HL-60/S4 treated with retinoic acid at 250 ng/mL for 4 days and 3 days (cell line): ENCODE results near the gene LSS.
"Not testable (repeated sequence)": the region's sequence is repeated elsewhere in the genome, so short reads cannot be mapped to it uniquely, and the experiment has no call there.

Experiments
- in situ Hi-C: fragments of 300-500 bp; cut with MboI; formaldehyde crosslinking; loops from 2 replicates; pipeline ENCODE4 v1.7.0; 2022; ENCODE audit warnings: low sequenced_read_pairs

The LSS gene

GRCh38 chr21:46246345-46246744 is 17.8 kb upstream of the LSS start:
- in situ Hi-C loops = no loop called here

- in situ Hi-C loops = no loop called here
Observed at GRCh38 chr21:46245213-46245915, 16.8 kb upstream of the LSS start.

- in situ Hi-C loops = no loop called here
Observed at GRCh38 chr21:46244602-46245001, 16.0 kb upstream of the LSS start.

- in situ Hi-C loops = no loop called here
Observed at GRCh38 chr21:46243960-46244361, 15.4 kb upstream of the LSS start.

GRCh38 chr21:46243325-46243724 is 14.8 kb upstream of the LSS start:
- in situ Hi-C loops = no loop called here

- in situ Hi-C loops = not testable (repeated sequence)
Observed at GRCh38 chr21:46241577-46241976, 13.0 kb upstream of the LSS start.

- in situ Hi-C loops = no loop called here
Observed at GRCh38 chr21:46239817-46240325, 11.3 kb upstream of the LSS start.

- in situ Hi-C loops = no loop called here
Observed at GRCh38 chr21:46237474-46237873, 8.9 kb upstream of the LSS start.

- in situ Hi-C loops = no loop called here
Observed at GRCh38 chr21:46234436-46234950, 5.9 kb upstream of the LSS start.

- in situ Hi-C loops = no loop called here
Observed at GRCh38 chr21:46229923-46230260, 1.3 kb upstream of the LSS start.

GRCh38 chr21:46229133-46229922 is 754 bp upstream of the LSS start:
- in situ Hi-C loops = no loop called here

- in situ Hi-C loops = no loop called here
Observed at GRCh38 chr21:46227811-46228344, 696 bp downstream of the LSS start.

GRCh38 chr21:46226920-46227599 is 1.5 kb downstream of the LSS start:
- in situ Hi-C loops = no loop called here

GRCh38 chr21:46226146-46226545 is 2.4 kb downstream of the LSS start:
- in situ Hi-C loops = no loop called here

GRCh38 chr21:46223661-46224060 is 4.9 kb downstream of the LSS start:
- in situ Hi-C loops = not testable (repeated sequence)

- in situ Hi-C loops = no loop called here
Observed at GRCh38 chr21:46223217-46223616, 5.4 kb downstream of the LSS start.

GRCh38 chr21:46222436-46223116 is 6.0 kb downstream of the LSS start:
- in situ Hi-C loops = no loop called here

- in situ Hi-C loops = no loop called here
Observed at GRCh38 chr21:46221664-46222435, 6.7 kb downstream of the LSS start.

- in situ Hi-C loops = no loop called here
Observed at GRCh38 chr21:46220847-46221246, 7.7 kb downstream of the LSS start.

- in situ Hi-C loops = no loop called here
Observed at GRCh38 chr21:46220275-46220810, 8.2 kb downstream of the LSS start.
